Hematopoietic multipotent progenitor cell treated with erythropoietin and hydrocortisone succinate and interleukin-3 and kit ligand, for 6 days (in vitro differentiated cells): ENCODE results near the gene PHACTR2.
"Not testable (repeated sequence)": the region's sequence is repeated elsewhere in the genome, so short reads cannot be mapped to it uniquely, and the experiment has no call there.

Experiments
- DNase-seq: peaks from one replicate; pipeline ENCODE4 v3.0.0-alpha.2; 2015

The PHACTR2 gene

DNA sequence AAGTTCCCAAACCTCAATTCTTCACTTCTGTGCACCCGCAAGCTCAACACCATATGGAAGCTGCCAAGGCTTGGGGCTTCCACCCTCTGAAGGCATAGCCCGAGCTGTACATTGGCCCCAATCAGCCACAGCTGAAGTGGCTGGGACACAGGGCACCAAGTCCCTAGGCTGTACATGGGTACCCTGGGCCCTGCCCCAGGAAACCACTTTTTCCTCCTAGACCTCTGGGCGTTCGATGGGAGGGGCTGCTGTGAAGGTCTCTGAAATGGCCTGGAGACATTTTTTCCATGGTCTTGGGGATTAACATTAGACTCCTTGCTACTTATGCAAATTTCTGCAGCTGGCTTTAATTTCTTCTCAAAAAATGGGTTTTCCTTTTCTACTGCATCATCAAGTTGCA lies 195.8 kb downstream of the PHACTR2 start:
- not testable (repeated sequence) for DNase-seq

DNA sequence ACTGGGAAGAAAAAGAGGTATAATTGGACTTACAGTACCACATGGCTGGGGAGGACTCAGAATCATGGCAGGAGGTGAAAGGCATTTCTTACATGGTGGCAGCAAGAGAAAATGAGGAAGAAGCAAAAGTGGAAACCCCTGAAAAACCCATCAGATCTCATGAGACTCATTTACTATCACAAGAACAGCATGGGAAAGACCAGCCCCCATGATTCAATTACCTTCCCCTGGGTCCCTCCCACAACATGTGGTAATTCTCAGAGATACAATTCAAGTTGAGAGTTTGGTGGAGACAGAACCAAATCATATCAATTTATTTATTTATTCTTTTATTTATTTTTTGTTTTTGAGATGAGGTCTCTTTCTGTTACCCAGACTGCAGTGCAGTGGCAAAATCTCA lies 196.7 kb downstream of the PHACTR2 start:
- not testable (repeated sequence) for DNase-seq

DNA sequence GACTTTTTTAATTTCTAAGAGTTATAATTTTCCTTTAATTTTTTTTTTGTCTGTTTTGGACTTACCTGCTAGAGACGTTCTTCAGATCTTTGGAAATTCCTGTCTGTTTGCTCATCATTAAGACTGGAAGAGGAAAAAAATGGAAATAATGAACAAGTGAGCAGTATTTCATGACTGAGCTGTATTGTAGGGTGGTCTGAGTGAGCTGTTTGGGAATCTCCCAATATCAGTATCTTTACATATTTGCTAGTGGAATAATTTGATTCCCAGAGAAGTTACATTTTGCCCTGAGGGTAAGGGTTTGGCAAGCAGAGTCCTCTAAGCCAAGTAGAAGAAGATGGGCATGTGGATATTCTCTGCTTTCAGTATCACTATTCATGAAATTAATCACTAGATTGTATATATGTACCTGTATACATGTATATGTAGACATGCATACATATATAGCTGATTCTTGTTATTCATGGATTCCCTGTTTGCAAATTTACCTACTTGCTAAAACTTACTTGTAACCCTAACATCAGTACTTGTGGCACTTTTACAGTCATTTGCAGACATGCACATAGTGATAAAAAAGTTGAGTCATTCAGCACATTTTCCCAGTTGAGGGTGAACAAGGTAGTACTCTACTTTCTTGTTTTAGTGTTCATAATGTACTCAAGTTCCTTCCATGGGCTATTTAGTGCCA lies 200.0 kb downstream of the PHACTR2 start:
- no peak for DNase-seq

DNA sequence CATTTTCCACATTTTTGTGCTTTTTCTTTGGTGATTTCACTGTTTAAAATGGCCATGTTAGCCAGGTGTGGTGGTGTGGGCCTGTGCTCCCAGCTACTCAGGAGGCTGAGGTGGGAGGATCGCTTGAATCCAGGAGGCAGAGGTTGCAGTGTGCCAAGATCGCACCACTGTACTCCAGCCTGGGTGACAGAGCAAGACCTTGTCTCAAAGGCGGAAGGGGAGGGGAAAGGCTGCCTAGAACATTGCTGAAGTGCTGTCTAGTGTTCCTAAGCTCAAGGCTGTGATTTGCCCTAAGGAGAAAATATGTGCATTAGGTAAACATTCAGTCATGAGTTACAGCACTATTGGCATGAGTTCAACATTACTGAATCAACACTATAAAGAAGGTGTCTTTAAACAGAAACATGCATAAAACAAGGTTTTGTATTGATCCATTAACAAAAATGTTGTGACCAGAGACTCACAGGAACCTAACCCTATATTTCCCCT lies 200.6 kb downstream of the PHACTR2 start:
- DNase-seq = no peak

DNA sequence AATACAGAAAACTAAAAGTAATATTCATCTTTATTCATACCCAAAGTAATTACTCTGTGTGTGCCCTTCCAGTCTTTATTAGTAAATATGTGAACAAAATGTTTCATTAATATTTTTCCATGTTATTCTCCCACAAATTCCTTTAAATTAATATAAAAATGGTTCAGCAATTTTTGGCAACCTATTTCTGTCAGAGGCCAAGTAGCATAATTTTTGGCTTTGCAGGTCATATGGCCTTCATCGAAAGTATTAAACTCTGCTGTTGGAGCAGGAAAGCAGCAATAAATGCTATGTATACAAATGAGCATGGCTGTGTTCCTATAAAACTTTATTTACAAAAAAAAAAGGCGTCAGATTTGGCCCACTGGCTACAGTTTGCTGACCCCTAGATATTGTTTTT lies 202.6 kb downstream of the PHACTR2 start:
- no peak for DNase-seq
